Astrocyte (in vitro differentiated cells and primary cell): Measurements from ENCODE around the gene MIGA1.
"Not testable (repeated sequence)": the region's sequence is repeated elsewhere in the genome, so short reads cannot be mapped to it uniquely, and the experiment has no call there.

Experiments
- EZH2 ChIP-seq: IDR thresholded peaks from 2 replicates; pipeline ENCODE4 v1.6.1; 2012; ENCODE audit warnings: mild to moderate bottlenecking, low read length, inconsistent platforms; ENCODE audit not compliant: insufficient read depth
- TF ChIP-seq, protein P1 (sequence below): IDR thresholded peaks from 2 replicates; pipeline ENCODE4 v1.5.1; 2011; ENCODE audit warnings: low read depth, mild to moderate bottlenecking, inconsistent platforms, low read length, moderate library complexity; ENCODE audit not compliant: insufficient read depth

DNA sequence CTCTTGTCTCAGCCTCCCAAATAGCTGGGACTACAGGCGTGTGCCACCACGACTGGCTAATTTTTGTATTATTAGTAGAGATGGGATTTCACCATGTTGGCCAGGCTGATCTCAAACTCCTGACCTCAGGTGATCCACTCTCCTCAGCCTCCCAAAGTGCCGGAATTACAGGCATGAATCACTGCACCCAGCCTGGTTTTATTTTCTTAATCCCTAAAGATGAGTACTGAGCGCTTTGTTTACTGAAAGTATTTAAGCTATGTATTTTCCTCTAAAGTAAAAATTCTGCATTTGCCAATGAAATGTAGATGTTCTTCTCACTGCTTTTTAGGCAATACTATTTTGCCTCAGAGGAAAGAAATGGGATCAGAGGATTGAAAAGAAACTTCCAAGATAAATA, 30.0 kb upstream of the MIGA1 start:
- TF ChIP-seq, protein P1, sequence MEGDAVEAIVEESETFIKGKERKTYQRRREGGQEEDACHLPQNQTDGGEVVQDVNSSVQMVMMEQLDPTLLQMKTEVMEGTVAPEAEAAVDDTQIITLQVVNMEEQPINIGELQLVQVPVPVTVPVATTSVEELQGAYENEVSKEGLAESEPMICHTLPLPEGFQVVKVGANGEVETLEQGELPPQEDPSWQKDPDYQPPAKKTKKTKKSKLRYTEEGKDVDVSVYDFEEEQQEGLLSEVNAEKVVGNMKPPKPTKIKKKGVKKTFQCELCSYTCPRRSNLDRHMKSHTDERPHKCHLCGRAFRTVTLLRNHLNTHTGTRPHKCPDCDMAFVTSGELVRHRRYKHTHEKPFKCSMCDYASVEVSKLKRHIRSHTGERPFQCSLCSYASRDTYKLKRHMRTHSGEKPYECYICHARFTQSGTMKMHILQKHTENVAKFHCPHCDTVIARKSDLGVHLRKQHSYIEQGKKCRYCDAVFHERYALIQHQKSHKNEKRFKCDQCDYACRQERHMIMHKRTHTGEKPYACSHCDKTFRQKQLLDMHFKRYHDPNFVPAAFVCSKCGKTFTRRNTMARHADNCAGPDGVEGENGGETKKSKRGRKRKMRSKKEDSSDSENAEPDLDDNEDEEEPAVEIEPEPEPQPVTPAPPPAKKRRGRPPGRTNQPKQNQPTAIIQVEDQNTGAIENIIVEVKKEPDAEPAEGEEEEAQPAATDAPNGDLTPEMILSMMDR: not testable (repeated sequence)
- not testable (repeated sequence) for TF ChIP-seq EZH2
